Esophagus muscularis mucosa (tissue), 3 donors: Measurements from ENCODE around the gene FRS3.

Source experiments
- CTCF ChIP-seq, 3 experiments: fragments of 200-600 bp in 2 of 3; fragments of 450-650 bp in 1 of 3; sonication (generic) in 2 of 3; IDR thresholded peaks; one replicate each; pipeline ENCODE4 v1.5.1; 2017 to 2019; ENCODE audit warnings: antibody characterized with exemption in 3 of 3, mild to moderate bottlenecking in 2 of 3, moderate library complexity in 1 of 3
- POLR2A ChIP-seq: fragments of 450-650 bp; IDR thresholded peaks from one replicate; pipeline ENCODE4 v1.6.1; 2017; ENCODE audit warnings: antibody characterized with exemption, moderate library complexity, mild to moderate bottlenecking, low read depth
- POLR2AphosphoS5 ChIP-seq, 2 donors: sonication (generic); formaldehyde crosslinking; IDR thresholded peaks; one replicate each; pipeline ENCODE4 v1.6.1; 2017; ENCODE audit warnings: antibody characterized with exemption in 2 of 2

DNA sequence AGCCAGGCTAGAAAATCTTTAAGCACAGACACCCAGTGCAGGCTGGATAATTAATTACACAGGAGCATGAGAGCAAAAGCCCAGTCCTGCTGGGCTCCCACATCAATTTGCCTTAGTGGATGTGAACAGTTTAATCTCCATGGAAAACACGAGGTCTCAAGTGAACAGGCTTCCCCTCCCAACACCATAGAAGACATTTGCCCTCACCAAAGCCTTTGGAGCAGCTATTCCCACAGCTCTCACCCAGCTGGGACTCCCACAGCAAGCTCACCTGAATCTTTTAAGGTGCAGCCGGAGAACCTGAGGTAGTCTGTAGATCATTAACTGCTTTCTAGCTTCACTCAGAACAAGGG lies 19.8 kb upstream of the FRS3 start:
- TF ChIP-seq CTCF (IDR thresholded peaks at IDR 0.05) (no peak), POLR2AphosphoS5 (IDR thresholded peaks at IDR 0.05) (no peak), POLR2A (no peak)
